GM19239 (cell line): Measurements from ENCODE around the gene ALDH3B1.

ENCODE experiments used
- DNase-seq: peaks from one replicate; pipeline ENCODE4 v3.0.0; 2011; ENCODE audit warnings: low spot score; ENCODE audit not compliant: insufficient read length
- FAIRE-seq: peaks from 2 replicates; lab custom pipeline; 2011; peaks lifted over from hg19 to GRCh38; lab: Jason Lieb, UNC

The ALDH3B1 gene

GRCh38 chr11:68012044-68012842, 2.1 kb downstream of the ALDH3B1 start:
- FAIRE-seq (no peak), DNase-seq (no peak)

DNA sequence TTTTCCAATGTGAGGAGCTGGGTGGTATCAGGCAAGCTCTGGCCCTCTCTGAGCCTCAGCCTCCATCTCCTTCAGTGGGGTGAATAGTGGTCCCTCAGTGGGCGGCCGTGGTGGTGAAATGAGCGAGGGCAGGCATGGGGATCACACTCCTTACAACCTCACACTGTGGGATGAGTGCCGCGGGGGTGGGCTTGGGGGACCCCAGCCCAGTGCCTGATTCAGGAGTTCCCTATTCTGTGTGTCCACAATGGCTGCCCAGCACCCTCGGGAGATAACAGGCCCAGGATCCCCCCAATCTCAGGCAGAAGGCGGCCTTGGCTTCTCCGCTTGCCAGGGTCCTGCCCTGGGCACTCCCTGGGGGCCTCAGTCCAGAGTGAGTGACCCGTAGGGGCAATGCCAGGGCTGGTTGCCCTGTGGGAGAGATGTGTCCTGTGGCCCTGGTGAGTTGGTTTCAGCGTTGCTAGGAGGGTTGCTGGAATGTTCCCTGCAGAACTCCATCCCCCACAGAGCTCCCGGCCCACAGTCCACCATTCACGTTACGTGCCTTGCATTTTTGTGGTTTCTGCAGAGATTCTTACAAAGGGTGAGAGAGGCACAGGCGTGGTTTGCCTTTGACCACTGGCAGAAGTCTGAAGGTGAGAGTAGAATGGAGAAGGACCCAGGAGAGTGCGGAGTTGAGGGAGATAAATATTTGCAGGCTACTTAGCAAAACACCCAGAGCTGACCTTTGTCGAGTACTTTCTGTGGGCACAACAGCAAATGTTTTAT, 2.9 kb downstream of the ALDH3B1 start:
- DNase-seq, result no peak
- FAIRE-seq, result no peak

DNA sequence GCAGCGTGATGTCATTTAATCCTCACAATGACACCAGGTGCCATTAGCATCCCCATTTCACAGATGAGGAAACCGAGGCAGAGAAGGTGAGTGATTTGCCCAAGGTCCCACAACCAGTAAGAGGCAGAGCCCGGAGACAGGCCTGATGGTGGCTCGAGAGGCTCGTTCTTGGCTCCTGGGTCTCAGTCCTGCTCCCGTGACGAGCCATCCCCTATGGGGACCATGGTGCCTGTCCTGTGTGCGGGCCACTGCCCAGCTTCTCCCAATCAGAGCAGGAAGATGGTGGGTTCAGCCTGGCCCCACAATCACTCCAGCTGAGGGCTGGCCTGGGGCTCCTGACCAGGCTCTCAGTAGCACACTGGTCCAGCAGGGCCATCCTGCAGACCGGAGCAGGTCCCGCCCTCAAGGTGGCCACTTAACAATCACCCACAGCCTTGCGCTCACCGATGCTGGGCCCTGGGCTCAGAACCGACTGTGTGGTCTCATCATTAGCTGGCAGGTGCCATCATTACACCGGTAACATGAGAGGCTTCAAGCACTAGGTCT, 3.6 kb downstream of the ALDH3B1 start:
- FAIRE-seq, result no peak

GRCh38 chr11:68014157-68014946, 4.2 kb downstream of the ALDH3B1 start:
- FAIRE-seq (no peak), DNase-seq (no peak)

More for the DNA sequence above, 3.6 kb downstream of the ALDH3B1 start:
- no peak for DNase-seq

GRCh38 chr11:68014947-68015447, 4.9 kb downstream of the ALDH3B1 start:
- FAIRE-seq, result no peak
- DNase-seq, result no peak

DNA sequence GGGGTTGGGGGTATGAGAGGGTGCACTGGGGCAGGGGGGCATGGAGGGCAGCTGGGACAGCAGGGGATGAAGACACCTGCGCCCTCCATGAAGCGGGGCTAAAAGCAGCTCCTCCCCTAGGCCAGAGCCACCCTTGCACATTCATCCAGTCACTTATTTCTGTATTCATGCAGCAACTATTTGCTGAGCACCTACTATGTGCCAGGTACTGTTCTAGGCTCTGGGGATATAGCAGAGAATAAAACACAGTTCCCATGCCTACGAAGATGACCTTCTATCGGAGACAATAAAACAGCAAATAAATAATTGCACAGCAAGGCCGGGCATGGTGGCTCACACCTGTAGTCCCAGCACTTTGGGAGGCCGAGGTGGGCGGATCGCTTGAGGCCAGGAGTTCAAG, 5.3 kb downstream of the ALDH3B1 start:
- DNase-seq, result no peak
- no peak for FAIRE-seq

GRCh38 chr11:68016161-68016903, 6.2 kb downstream of the ALDH3B1 start:
- FAIRE-seq (no peak), DNase-seq (no peak)

- no peak for FAIRE-seq
- no peak for DNase-seq
These were observed 7.0 kb downstream of the ALDH3B1 start for GRCh38 chr11:68016904-68017817.

- FAIRE-seq (no peak), DNase-seq (no peak)
These were observed 8.0 kb downstream of the ALDH3B1 start for GRCh38 chr11:68017980-68018729.

- no peak for DNase-seq
- no peak for FAIRE-seq
These were observed 8.6 kb downstream of the ALDH3B1 start for GRCh38 chr11:68018730-68019190.

DNA sequence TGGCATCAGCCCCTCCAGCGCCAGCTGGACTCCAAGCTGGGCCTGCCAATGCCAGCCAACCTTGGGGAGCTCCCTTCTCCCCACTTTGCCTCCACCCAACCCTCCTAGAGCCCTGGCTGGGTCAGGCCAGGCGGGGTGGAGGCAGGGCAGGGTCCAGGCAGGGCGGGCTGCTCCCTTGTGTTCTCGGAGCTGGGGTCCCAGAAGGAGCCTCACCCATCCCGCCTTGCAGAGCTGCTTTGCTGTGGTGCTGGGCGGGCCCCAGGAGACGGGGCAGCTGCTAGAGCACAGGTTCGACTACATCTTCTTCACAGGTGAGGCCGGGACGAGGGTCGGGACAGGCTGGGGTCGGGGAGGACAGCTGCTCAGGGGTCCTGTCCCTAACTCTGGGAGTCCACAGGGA, 9.4 kb downstream of the ALDH3B1 start:
- no peak for FAIRE-seq
- DNase-seq, result no peak

DNA sequence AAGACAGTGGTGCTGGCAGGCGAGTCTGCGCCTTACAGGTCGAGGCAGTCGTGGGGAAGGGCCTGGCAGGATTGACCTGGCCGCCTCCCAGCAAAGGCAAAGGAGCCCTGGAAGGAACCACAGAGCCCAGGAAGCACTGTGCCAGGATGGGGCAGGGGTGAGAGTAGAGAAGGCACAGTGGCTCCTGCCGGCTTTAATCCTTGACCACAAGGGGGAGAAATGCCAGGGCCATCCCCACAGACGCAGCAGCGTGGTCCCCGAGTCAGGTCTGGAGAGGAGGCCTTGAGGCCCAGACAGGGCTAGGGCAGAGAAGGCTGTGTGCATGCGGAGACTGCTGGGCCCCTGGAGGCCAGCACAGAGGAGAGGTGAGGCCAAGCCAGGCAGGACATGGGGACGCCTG, 10.4 kb downstream of the ALDH3B1 start:
- FAIRE-seq, result no peak
- DNase-seq, result no peak

DNA sequence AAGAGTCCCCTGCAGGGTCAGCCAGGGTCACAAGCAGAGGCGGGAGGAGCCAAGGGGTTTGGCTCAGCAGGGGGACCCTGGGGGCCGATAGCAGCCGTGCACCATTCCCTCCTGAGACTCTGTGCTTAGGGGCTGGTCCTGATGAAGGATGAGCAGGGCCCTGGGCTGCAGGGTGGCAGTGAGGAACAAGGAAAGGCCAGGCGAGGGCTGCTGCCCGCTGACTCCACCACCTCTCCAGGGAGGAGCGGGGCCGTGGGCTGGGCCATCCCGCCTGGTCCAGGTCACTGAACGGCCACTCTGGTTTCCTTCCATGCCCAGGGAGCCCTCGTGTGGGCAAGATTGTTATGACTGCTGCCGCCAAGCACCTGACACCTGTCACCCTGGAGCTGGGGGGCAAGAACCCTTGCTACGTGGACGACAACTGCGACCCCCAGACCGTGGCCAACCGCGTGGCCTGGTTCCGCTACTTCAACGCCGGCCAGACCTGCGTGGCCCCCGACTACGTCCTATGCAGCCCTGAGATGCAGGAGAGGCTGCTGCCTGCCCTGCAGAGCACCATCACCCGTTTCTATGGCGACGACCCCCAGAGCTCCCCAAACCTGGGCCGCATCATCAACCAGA, 11.2 kb downstream of the ALDH3B1 start:
- DNase-seq (no peak), FAIRE-seq (no peak)

GRCh38 chr11:68022531-68022930, 12.4 kb downstream of the ALDH3B1 start:
- FAIRE-seq, result no peak
- DNase-seq, result no peak

DNA sequence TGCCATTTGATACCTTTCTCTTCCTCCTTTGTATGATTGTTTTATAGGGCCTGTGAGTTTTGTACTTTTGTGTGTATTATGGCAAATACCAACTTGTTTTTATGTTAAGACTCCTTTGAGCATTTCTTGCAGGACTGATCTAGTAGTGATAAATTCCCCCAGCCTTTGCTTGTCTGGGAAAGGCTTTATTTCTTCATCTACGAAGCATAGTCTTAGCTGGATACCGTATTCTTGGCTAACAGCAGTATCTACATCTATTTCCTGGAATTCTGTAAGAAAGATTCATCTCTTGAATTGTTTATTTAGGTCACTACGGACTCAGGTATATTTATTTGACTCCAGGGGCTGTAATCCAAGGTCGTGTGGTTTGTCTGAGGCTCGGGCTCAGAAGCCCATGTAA, 14.4 kb downstream of the ALDH3B1 start:
- FAIRE-seq, result no peak

GRCh38 chr11:68025047-68025446, 14.9 kb downstream of the ALDH3B1 start:
- no peak for DNase-seq
- FAIRE-seq, result no peak

More for the DNA sequence above, 14.4 kb downstream of the ALDH3B1 start:
- DNase-seq, result no peak

DNA sequence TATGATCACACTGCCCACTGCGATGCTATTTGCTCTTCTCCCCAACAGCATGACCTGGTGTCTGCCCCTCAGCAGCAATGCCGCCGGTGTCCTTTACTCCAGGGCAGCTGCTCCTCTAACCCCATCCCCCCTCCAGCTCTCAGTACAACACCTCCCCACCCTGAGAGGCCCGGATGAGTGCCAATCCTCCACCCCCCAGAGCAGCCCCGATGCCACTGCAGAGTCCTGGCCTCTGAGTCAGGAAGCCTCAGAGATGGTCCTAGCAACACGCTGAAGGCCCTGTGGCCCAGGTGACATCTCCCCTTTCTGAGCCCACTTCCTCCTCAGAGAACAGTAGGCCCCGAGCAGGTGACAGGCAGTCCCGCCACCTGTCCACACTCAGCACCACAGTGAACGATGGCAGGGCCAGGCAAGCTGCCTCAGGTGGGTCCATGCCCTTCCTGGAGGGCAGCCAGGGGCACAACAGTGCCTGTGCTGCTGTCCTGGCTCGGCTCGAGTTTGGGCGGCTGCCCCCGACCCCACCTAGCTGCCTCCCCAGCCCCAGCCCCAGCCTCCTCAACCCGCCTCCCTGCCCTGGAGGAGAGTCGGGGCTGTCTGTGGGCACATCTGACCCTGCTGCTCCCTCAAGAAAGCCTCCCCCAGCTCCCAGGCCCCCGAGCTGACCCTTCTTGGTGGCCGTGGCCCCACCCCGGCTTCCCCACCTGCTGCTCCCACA, 16.4 kb downstream of the ALDH3B1 start:
- no peak for DNase-seq
- FAIRE-seq, result no peak
